Mucosa of stomach (tissue), 1 donor: ENCODE results near the gene KRT17.
"Not testable (repeated sequence)": the region's sequence is repeated elsewhere in the genome, so short reads cannot be mapped to it uniquely, and the experiment has no call there.

Experiments
- H3K27me3 ChIP-seq: one replicate; pipeline ENCODE4 v1.7.0; 2013; ENCODE audit warnings: mild to moderate bottlenecking, low read length; ENCODE audit not compliant: control insufficient read depth, insufficient read depth
- H3K36me3 ChIP-seq: one replicate; pipeline ENCODE4 v1.7.0; 2013; ENCODE audit warnings: low read length; ENCODE audit not compliant: control insufficient read depth, insufficient read depth
- H3K4me1 ChIP-seq: one replicate; pipeline ENCODE4 v1.7.0; 2013; ENCODE audit warnings: mild to moderate bottlenecking, low read length; ENCODE audit not compliant: control insufficient read depth, insufficient read depth
- H3K4me3 ChIP-seq: one replicate; pipeline ENCODE4 v1.7.0; 2013; ENCODE audit warnings: low read length
- H3K9ac ChIP-seq: one replicate; pipeline ENCODE4 v1.7.0; 2013; ENCODE audit warnings: mild to moderate bottlenecking, low read length, moderate library complexity
- H3K9me3 ChIP-seq: one replicate; pipeline ENCODE4 v1.7.0; 2013; ENCODE audit warnings: mild to moderate bottlenecking, low read length, moderate library complexity; ENCODE audit not compliant: control insufficient read depth
- donor health status: Pancreatic carcinoma.

KRT17 gene

GRCh38 chr17:41651625-41652460 lies 27.5 kb upstream of the KRT17 start:
- no peaks in the 10 kb centered on the region for H3K27me3 ChIP-seq
- H3K4me1 ChIP-seq, result peaks cover 94% of the 10 kb centered on the region
- H3K9ac ChIP-seq, result peak overlapping the region; percentile 72
- H3K4me3 ChIP-seq, result peak overlapping the region; percentile 12
- H3K9me3 ChIP-seq, result no peaks in the 10 kb centered on the region
- H3K36me3 ChIP-seq, result no peaks in the 10 kb centered on the region

GRCh38 chr17:41650794-41651624 lies 26.6 kb upstream of the KRT17 start:
- Histone ChIP-seq H3K27me3 (no peaks in the 10 kb centered on the region), H3K9ac (peak overlapping the region; percentile 72), H3K4me1 (peaks cover 88% of the 10 kb centered on the region), H3K36me3 (no peaks in the 10 kb centered on the region), H3K9me3 (no peaks in the 10 kb centered on the region), H3K4me3 (no peak overlapping the region)

DNA sequence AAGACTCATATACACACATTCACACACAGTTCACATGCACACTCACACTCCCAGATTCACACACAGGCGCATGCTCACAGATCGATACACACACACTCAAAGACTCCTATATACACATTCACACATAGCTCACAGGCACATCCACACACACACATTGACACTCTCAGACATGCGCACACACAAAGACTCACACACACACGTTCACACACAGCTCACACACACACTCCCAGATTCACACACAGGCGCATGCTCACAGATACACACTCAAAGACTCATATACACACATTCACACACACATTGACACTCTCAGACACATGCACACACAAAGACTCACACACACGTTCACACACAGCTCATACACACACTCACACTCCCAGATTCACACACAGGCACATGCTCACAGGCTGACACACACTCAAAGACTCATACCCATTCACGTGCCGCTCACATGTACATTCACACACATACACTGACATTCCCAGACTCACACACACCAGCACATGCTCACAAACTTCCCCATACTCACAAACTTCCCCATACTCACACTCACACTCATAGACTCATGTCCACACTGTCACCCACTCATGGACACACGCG lies 25.6 kb upstream of the KRT17 start:
- Histone ChIP-seq H3K9me3 (no peaks in the 10 kb centered on the region), H3K4me1 (peaks cover 83% of the 10 kb centered on the region), H3K36me3 (no peaks in the 10 kb centered on the region), H3K4me3 (no peak overlapping the region), H3K27me3 (no peaks in the 10 kb centered on the region), H3K9ac (no peak overlapping the region)

DNA sequence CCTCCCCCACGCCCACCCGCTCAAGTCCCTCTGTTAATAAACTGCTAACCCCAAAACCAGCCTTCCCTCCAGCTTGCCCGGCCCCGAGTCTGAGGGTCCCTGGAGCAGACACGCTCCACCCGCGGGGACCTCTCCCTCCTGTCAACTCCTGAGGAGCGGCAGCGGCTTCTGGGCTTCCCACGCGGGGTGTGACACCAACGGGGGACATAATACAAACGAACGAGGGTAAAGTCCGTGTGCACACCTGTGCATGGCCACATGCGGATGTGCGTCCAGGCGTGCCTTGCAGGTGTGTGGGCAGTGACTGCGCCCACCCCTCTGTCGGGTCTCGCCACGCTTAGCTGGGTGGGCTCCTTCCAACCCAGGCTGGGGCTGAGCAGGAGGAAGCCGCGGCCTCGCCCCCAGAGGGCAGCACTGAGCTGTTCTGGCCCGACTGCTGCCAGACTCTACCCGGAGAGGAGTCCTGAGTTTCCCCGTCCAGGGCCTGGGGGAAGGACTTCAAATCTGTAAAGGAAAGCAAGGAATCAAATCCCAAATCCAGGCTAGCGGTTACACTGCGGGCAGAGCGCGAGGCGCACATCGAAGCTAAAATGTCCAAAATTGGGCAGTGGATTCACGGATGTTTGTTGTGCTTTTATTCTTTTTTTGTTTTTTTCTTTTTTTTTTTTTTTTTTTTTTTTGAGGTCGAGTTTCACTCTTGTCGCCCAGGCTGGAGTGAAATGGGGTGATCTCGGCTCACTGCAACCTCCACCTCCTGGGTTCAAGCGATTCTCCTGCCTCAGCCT lies 24.2 kb upstream of the KRT17 start:
- Histone ChIP-seq H3K27me3 (no peaks in the 10 kb centered on the region), H3K36me3 (no peaks in the 10 kb centered on the region), H3K9ac (peak overlapping the region; percentile 35), H3K4me3 (peak overlapping the region; percentile 7), H3K9me3 (no peaks in the 10 kb centered on the region), H3K4me1 (peaks cover 70% of the 10 kb centered on the region)

DNA sequence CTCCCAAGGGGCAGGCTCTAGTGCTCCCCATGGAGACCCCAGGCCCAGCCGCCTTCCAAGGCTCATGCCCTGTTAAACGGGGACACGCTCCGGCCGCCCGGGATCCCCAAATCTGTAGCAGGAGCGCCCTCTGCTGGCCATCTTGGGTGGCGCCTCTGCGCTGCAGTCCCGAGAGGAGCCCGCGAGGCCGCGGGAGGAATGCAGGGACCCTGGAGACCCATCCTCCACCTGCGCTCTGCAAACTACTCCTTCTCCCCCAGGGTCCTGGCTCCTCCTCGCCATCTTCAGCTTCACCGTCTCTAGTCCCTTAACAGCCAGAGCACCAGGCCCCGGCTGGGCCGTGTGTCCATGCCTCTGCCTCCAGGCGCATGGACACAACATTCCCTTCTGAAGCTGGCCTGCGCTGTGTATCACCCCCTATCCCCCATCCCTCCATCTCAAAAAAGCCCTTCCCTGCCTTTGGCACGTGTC lies 23.6 kb upstream of the KRT17 start:
- Histone ChIP-seq H3K4me3 (peak overlapping the region; percentile 7), H3K4me1 (peaks cover 64% of the 10 kb centered on the region), H3K36me3 (no peaks in the 10 kb centered on the region), H3K9me3 (no peaks in the 10 kb centered on the region), H3K9ac (peak overlapping the region; percentile 35), H3K27me3 (no peaks in the 10 kb centered on the region)

DNA sequence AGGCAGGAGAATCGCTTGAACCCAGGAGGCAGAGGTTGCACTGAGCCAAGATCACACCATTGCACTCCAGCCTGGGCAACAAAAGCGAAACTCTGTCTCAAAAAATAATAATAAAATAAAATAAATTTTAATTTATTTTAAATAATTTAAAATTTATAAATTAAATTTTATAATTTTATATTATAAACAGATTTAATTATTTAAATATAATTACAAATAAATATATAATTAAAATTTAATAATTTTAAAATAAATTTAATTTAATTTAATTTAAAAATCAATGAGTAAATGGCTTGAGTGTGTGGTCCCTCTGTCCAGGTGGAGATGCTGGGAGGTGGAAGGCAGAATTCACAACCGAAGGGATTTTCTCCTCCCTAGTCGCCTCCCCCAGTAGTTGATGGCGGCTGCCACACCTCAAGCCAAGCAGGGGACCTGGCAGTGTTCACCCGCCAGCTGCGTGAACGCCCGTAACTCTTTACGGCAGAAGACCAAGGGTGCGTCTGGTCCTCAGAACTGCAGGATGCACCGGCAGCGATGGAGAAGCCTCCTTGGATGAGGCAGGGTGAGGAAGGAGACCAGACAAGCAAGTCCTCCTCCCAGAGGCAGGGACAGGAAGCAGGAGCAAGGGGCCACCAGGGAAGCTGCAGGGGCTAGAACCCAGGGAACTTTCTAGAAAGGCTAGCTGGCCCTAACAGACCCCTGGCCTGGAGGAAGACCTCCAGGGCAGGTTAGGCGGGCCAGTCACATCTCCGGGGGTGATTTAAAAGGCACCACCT lies 22.9 kb upstream of the KRT17 start:
- Histone ChIP-seq H3K9me3 (no peaks in the 10 kb centered on the region), H3K9ac (no peak overlapping the region), H3K4me3 (no peak overlapping the region), H3K36me3 (no peaks in the 10 kb centered on the region), H3K4me1 (peaks cover 56% of the 10 kb centered on the region), H3K27me3 (no peaks in the 10 kb centered on the region)

DNA sequence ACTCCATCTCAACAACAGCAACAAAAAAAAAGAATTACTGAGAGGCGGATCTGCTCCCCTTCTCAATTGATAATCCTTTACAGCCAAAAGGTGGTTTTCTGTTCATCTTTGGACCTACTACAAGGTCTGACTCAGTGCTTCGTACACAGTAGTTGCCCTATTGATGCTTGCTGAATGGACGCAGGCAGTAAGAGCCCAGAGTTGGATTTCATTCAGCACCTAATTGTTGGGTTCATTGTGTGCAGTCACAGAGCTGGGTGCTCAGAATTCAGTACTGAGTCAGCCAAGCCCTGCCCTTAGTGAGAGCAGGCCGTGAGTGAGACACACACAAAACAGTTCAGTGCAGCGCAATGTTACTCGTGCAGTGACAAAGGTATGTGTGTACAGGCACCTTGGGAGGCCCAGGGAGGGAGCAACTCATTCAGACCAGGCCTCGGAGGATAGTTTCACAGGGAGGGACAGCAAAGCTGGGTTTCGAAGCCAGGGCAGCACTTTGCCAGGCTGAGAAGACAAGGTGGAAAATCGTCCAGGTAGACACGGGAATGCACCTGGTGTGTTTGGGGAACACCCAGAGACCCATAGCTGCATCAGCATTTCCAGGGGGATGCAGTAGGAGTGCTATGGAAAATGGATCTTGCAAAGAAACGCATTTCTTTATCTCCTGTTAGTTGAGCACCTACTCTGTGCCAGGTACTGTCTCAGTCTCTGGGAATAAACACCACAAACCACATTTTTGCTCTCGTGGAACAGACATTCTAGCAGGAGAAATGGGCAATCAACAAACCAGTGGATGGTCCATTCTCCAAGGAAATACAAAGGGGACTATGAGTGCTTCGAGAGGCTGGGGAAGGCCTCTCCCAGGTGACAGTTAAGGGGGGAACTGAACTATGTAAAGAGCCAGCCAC lies 18.1 kb upstream of the KRT17 start:
- Histone ChIP-seq H3K4me3 (no peak overlapping the region), H3K9ac (no peak overlapping the region), H3K4me1 (peaks cover 9% of the 10 kb centered on the region), H3K9me3 (no peaks in the 10 kb centered on the region), H3K36me3 (no peaks in the 10 kb centered on the region), H3K27me3 (no peaks in the 10 kb centered on the region)

GRCh38 chr17:41640596-41640995 lies 16.2 kb upstream of the KRT17 start:
- not testable (repeated sequence) for H3K9me3 ChIP-seq, H3K27me3 ChIP-seq, H3K9ac ChIP-seq, H3K36me3 ChIP-seq, H3K4me1 ChIP-seq, H3K4me3 ChIP-seq

- Histone ChIP-seq H3K4me3 (no peak overlapping the region), H3K36me3 (no peaks in the 10 kb centered on the region), H3K9me3 (no peaks in the 10 kb centered on the region), H3K9ac (no peak overlapping the region), H3K4me1 (peaks cover 14% of the 10 kb centered on the region), H3K27me3 (peaks cover 9% of the 10 kb centered on the region)
Observed at GRCh38 chr17:41639492-41640473, 15.4 kb upstream of the KRT17 start.
